Measurements from ENCODE around the gene LNX1. TPM values are rescaled to one million over a fixed set of nuclear protein-coding genes. Genes with fewer than 3 reads are reported as not detected.

Gene LNX1
- total and polyA plus RNA-seq, 2 of the 8 experiments (the other 6 are each of a cell fraction or from before 2014, with no cell fraction given), result 2.7 to 3.8 TPM

GRCh38 chr4:53601251-53601764 is 10.0 kb upstream of the LNX1 start (continued):
- TF ChIP-seq SP2 (IDR thresholded peaks at IDR 0.05; ENCODE audit: low read length), result no peak
- peak in 1 of 2 experiments; percentile 86; a peak in 2 of 4 replicates for TF ChIP-seq SIN3A (conservative IDR thresholded peaks at IDR 0.05 in 1 of 2, IDR thresholded peaks at IDR 0.05 in 1 of 2; ENCODE audit: low read depth in 1 of 2, low read length in 2 of 2)
- no peak for TF ChIP-seq GABPA (IDR thresholded peaks at IDR 0.05; ENCODE audit: borderline replicate concordance, insufficient read depth, low read length)
- TF ChIP-seq RAD21 (IDR thresholded peaks at IDR 0.05 in 1 of 2, conservative IDR thresholded peaks at IDR 0.05 in 1 of 2; ENCODE audit: low read depth in 2 of 2, low read length in 2 of 2), result peak; percentile 65 to 78
- peak; percentile 48; the same call in 1 of the 2 replicates for TF ChIP-seq E2F6 (IDR thresholded peaks at IDR 0.05)
- peak; percentile 95 for TF ChIP-seq MAX (IDR thresholded peaks at IDR 0.05)
- no peak for TF ChIP-seq CBX8 (IDR thresholded peaks at IDR 0.05; ENCODE audit: borderline replicate concordance, low read depth, low read length)
- peak; percentile 49; the same call in 1 of the 2 replicates for TF ChIP-seq POLR2AphosphoS5 (IDR thresholded peaks at IDR 0.05; ENCODE audit: low read depth, low read length)
- TF ChIP-seq TCF12 (IDR thresholded peaks at IDR 0.05; ENCODE audit: low read depth, low read length), result peak; percentile 83; the same call in 1 of the 2 replicates
- no peak for TF ChIP-seq YY1 (IDR thresholded peaks at IDR 0.05; ENCODE audit: low read depth, low read length)

All from H1 (cell line).